HL-60 (cell line): ENCODE data around the gene CFAP100.

Experiments used
- CTCF ChIP-seq: IDR thresholded peaks from one replicate; pipeline ENCODE4 v1.5.1; 2011; ENCODE audit warnings: low read length, control low read depth, inconsistent platforms; ENCODE audit not compliant: insufficient read depth
- REST ChIP-seq: IDR thresholded peaks from 2 replicates; pipeline ENCODE4 v1.6.1; 2012; ENCODE audit warnings: low read depth; ENCODE audit not compliant: insufficient replicate concordance

- TF ChIP-seq REST = no peak
- no peak for TF ChIP-seq CTCF
Measured at GRCh38 chr3:126364731-126365301, 29.9 kb upstream of the CFAP100 start.
